Panc1 (cell line): ENCODE measurements around the gene LRRIQ1. TPM values are rescaled to one million over a fixed set of nuclear protein-coding genes. Genes with fewer than 3 reads are reported as not detected.

Source experiments
- ATAC-seq: fragments of 200-7000 bp; cut with Tn5 transposase; 2 replicates; pipeline ENCODE4 v1.9.1; 2020; ENCODE audit warnings: mild to moderate bottlenecking, moderate library complexity
- BruUV-seq: library from RNA; stranded (reverse); fragments of 400-500 nt; replicated peaks from 2 replicates; lab custom pipeline; 2021; lab: Mats Ljungman, UMichigan
- CTCF ChIA-PET: fragments of 300-600 bp; sonication (Branson Sonifier 250); formaldehyde crosslinking; loops from one replicate; lab custom pipeline; 2022; ENCODE audit warnings: antibody characterized with exemption; lab: Charles Lee
- POLR2A ChIA-PET: fragments of 300-600 bp; sonication (Branson Sonifier 250); formaldehyde crosslinking; loops from one replicate; lab custom pipeline; 2022; ENCODE audit warnings: antibody characterized with exemption; lab: Charles Lee
- DNase-seq: peaks from one replicate; pipeline ENCODE4 v3.0.0-alpha.2; 2010; ENCODE audit warnings: low read depth, low spot score
- H3K27ac ChIP-seq: 2 replicates; pipeline ENCODE4 v1.5.1; 2011; ENCODE audit warnings: mild to moderate bottlenecking, low read length, inconsistent platforms
- H3K27me3 ChIP-seq: fragments of 200-500 bp; sonication (Bioruptor generic); 2 replicates; pipeline ENCODE4 v1.6.0; 2014; ENCODE audit warnings: low read length, inconsistent platforms; ENCODE audit not compliant: control insufficient read depth, insufficient read depth
- H3K36me3 ChIP-seq: fragments of 200-500 bp; sonication (Bioruptor generic); 2 replicates; pipeline ENCODE4 v1.5.1; 2014; ENCODE audit warnings: inconsistent platforms, mild to moderate bottlenecking, low read length, moderate library complexity; ENCODE audit not compliant: control insufficient read depth, insufficient read depth
- H3K4me1 ChIP-seq: 2 replicates; pipeline ENCODE4 v1.5.1; 2011; ENCODE audit warnings: inconsistent platforms, mild to moderate bottlenecking, low read length, moderate library complexity; ENCODE audit not compliant: control insufficient read depth, insufficient read depth
- H3K4me3 ChIP-seq, 2 experiments: 2 replicates each; pipeline ENCODE4 v1.5.1; 2011 to 2012; ENCODE audit warnings: low read depth in 2 of 2, low read length in 2 of 2, mild to moderate bottlenecking in 2 of 2, inconsistent platforms in 1 of 2, moderate library complexity in 1 of 2
- H3K9me3 ChIP-seq: fragments of 200-500 bp; sonication (Bioruptor generic); 2 replicates; pipeline ENCODE4 v1.5.1; 2014; ENCODE audit warnings: low read depth, mild to moderate bottlenecking, inconsistent platforms, low read length, moderate library complexity; ENCODE audit not compliant: control insufficient read depth, insufficient read depth
- CTCF ChIP-seq: fragments of 450-650 bp; IDR thresholded peaks from 2 replicates; pipeline ENCODE4 v1.5.1; 2017; ENCODE audit warnings: mild to moderate bottlenecking
- POLR2AphosphoS5 ChIP-seq: IDR thresholded peaks from 2 replicates; pipeline ENCODE4 v1.6.1; 2012; ENCODE audit warnings: mild to moderate bottlenecking, low read depth, low read length, moderate library complexity
- REST ChIP-seq, 2 experiments: IDR thresholded peaks; 2 replicates each; pipeline ENCODE4 v1.6.1; 2011 to 2012; ENCODE audit warnings: low read depth in 2 of 2, control low read depth in 1 of 2, low read length in 1 of 2, mild to moderate bottlenecking in 1 of 2, moderate library complexity in 1 of 2; ENCODE audit not compliant: insufficient read depth in 1 of 2
- SIN3A ChIP-seq: IDR thresholded peaks from 2 replicates; pipeline ENCODE4 v1.6.1; 2012; ENCODE audit warnings: low read depth, mild to moderate bottlenecking, low read length, moderate library complexity, borderline replicate concordance; ENCODE audit not compliant: insufficient read depth
- TCF7L2 ChIP-seq: IDR thresholded peaks from 2 replicates; pipeline ENCODE4 v1.6.1; 2011; ENCODE audit warnings: mild to moderate bottlenecking, low read depth, low read length, inconsistent platforms
- in situ Hi-C: cut with HindIII; loops from 2 replicates; pipeline ENCODE4 v1.10.0; 2016; ENCODE audit warnings: low sequenced_read_pairs, low pct_unique_long_range_greater_than_20kb
- intact Hi-C: fragments of 100-400 bp; cut with micrococcal nuclease; formaldehyde crosslinking; loops from one replicate; pipeline ENCODE4 v1.10.0; 2022; ENCODE audit not compliant: unreplicated experiment
- total RNA-seq: library from RNA; stranded (reverse); gene quantifications from one replicate; pipeline ENCODE4 v1.2.1, GENCODE V29; 2021; ENCODE audit not compliant: unreplicated experiment

Gene LRRIQ1
- total RNA-seq, 1 experiment from 2014 or later, result 0.15 TPM

- no peak for TF ChIP-seq POLR2AphosphoS5
- no peak for TF ChIP-seq REST (IDR thresholded peaks at IDR 0.05; ENCODE audit: insufficient read depth in 1 of 2, low read depth in 2 of 2, low read length in 1 of 2)
- no peak for TF ChIP-seq TCF7L2
- TF ChIP-seq CTCF, result no peak
- TF ChIP-seq SIN3A, result no peak
- H3K4me3 ChIP-seq, result peak overlapping the region; percentile 34 to 54
- H3K4me1 ChIP-seq, result no peaks in the 10 kb centered on the region
- intact Hi-C loops, result no loop called here
- CTCF ChIA-PET, result no interaction called here
- POLR2A ChIA-PET, result no interaction called here
- in situ Hi-C loops, result no loop called here
- no peaks in the 10 kb centered on the region for H3K9me3 ChIP-seq
- no peaks in the 10 kb centered on the region for H3K27me3 ChIP-seq
- H3K36me3 ChIP-seq, result no peaks in the 10 kb centered on the region
- ATAC-seq, result no peak
- DNase-seq, result no peak
- no TSS peak for BruUV-seq
- H3K27ac ChIP-seq, result no peak overlapping the region
Measured at GRCh38 chr12:85280984-85281630, 245.0 kb downstream of the LRRIQ1 start.

GRCh38 chr12:85281636-85282312, 245.6 kb downstream of the LRRIQ1 start:
- Histone ChIP-seq H3K9me3 (no peaks in the 10 kb centered on the region), H3K27me3 (no peaks in the 10 kb centered on the region), H3K36me3 (no peaks in the 10 kb centered on the region), H3K4me1 (no peaks in the 10 kb centered on the region), H3K4me3 (no peak overlapping the region), H3K27ac (no peak overlapping the region)
- in situ Hi-C loops, result no loop called here
- no peak for DNase-seq
- intact Hi-C loops, result no loop called here
- ChIA-PET CTCF (no interaction called here), POLR2A (no interaction called here)
- ATAC-seq, result no peak
- BruUV-seq, result no TSS peak
- TF ChIP-seq TCF7L2 (no peak), REST (IDR thresholded peaks at IDR 0.05; ENCODE audit: insufficient read depth in 1 of 2, low read depth in 2 of 2, low read length in 1 of 2) (no peak), SIN3A (no peak), POLR2AphosphoS5 (no peak), CTCF (no peak)
